Panc1 (cell line): Measurements from ENCODE around the gene FAM117B. TPM values are rescaled to one million over a fixed set of nuclear protein-coding genes. Genes with fewer than 3 reads are reported as not detected.

Source experiments
- ATAC-seq: fragments of 200-7000 bp; cut with Tn5 transposase; 2 replicates; pipeline ENCODE4 v1.9.1; 2020; ENCODE audit warnings: mild to moderate bottlenecking, moderate library complexity
- BruUV-seq: library from RNA; stranded (reverse); fragments of 400-500 nt; replicated peaks from 2 replicates; lab custom pipeline; 2021; lab: Mats Ljungman, UMichigan
- CTCF ChIA-PET: fragments of 300-600 bp; sonication (Branson Sonifier 250); formaldehyde crosslinking; loops from one replicate; lab custom pipeline; 2022; ENCODE audit warnings: antibody characterized with exemption; lab: Charles Lee
- POLR2A ChIA-PET: fragments of 300-600 bp; sonication (Branson Sonifier 250); formaldehyde crosslinking; loops from one replicate; lab custom pipeline; 2022; ENCODE audit warnings: antibody characterized with exemption; lab: Charles Lee
- DNase-seq: peaks from one replicate; pipeline ENCODE4 v3.0.0-alpha.2; 2010; ENCODE audit warnings: low read depth, low spot score
- H3K27ac ChIP-seq: 2 replicates; pipeline ENCODE4 v1.5.1; 2011; ENCODE audit warnings: mild to moderate bottlenecking, low read length, inconsistent platforms
- H3K27me3 ChIP-seq: fragments of 200-500 bp; sonication (Bioruptor generic); 2 replicates; pipeline ENCODE4 v1.6.0; 2014; ENCODE audit warnings: low read length, inconsistent platforms; ENCODE audit not compliant: control insufficient read depth, insufficient read depth
- H3K36me3 ChIP-seq: fragments of 200-500 bp; sonication (Bioruptor generic); 2 replicates; pipeline ENCODE4 v1.5.1; 2014; ENCODE audit warnings: inconsistent platforms, mild to moderate bottlenecking, low read length, moderate library complexity; ENCODE audit not compliant: control insufficient read depth, insufficient read depth
- H3K4me1 ChIP-seq: 2 replicates; pipeline ENCODE4 v1.5.1; 2011; ENCODE audit warnings: inconsistent platforms, mild to moderate bottlenecking, low read length, moderate library complexity; ENCODE audit not compliant: control insufficient read depth, insufficient read depth
- H3K4me3 ChIP-seq, 2 experiments: 2 replicates each; pipeline ENCODE4 v1.5.1; 2011 to 2012; ENCODE audit warnings: low read depth in 2 of 2, low read length in 2 of 2, mild to moderate bottlenecking in 2 of 2, inconsistent platforms in 1 of 2, moderate library complexity in 1 of 2
- H3K9me3 ChIP-seq: fragments of 200-500 bp; sonication (Bioruptor generic); 2 replicates; pipeline ENCODE4 v1.5.1; 2014; ENCODE audit warnings: low read depth, mild to moderate bottlenecking, inconsistent platforms, low read length, moderate library complexity; ENCODE audit not compliant: control insufficient read depth, insufficient read depth
- CTCF ChIP-seq: fragments of 450-650 bp; IDR thresholded peaks from 2 replicates; pipeline ENCODE4 v1.5.1; 2017; ENCODE audit warnings: mild to moderate bottlenecking
- POLR2AphosphoS5 ChIP-seq: IDR thresholded peaks from 2 replicates; pipeline ENCODE4 v1.6.1; 2012; ENCODE audit warnings: mild to moderate bottlenecking, low read depth, low read length, moderate library complexity
- REST ChIP-seq, 2 experiments: IDR thresholded peaks; 2 replicates each; pipeline ENCODE4 v1.6.1; 2011 to 2012; ENCODE audit warnings: low read depth in 2 of 2, control low read depth in 1 of 2, low read length in 1 of 2, mild to moderate bottlenecking in 1 of 2, moderate library complexity in 1 of 2; ENCODE audit not compliant: insufficient read depth in 1 of 2
- SIN3A ChIP-seq: IDR thresholded peaks from 2 replicates; pipeline ENCODE4 v1.6.1; 2012; ENCODE audit warnings: low read depth, mild to moderate bottlenecking, low read length, moderate library complexity, borderline replicate concordance; ENCODE audit not compliant: insufficient read depth
- TCF7L2 ChIP-seq: IDR thresholded peaks from 2 replicates; pipeline ENCODE4 v1.6.1; 2011; ENCODE audit warnings: mild to moderate bottlenecking, low read depth, low read length, inconsistent platforms
- in situ Hi-C: cut with HindIII; loops from 2 replicates; pipeline ENCODE4 v1.10.0; 2016; ENCODE audit warnings: low sequenced_read_pairs, low pct_unique_long_range_greater_than_20kb
- intact Hi-C: fragments of 100-400 bp; cut with micrococcal nuclease; formaldehyde crosslinking; loops from one replicate; pipeline ENCODE4 v1.10.0; 2022; ENCODE audit not compliant: unreplicated experiment
- total RNA-seq: library from RNA; stranded (reverse); gene quantifications from one replicate; pipeline ENCODE4 v1.2.1, GENCODE V29; 2021; ENCODE audit not compliant: unreplicated experiment

Gene FAM117B
- total RNA-seq, 1 experiment from 2014 or later = 7.8 TPM

GRCh38 chr2:202627042-202627441 lies 7.7 kb upstream of the FAM117B start:
- no TSS peak for BruUV-seq

GRCh38 chr2:202628646-202629198 lies 6.0 kb upstream of the FAM117B start:
- Histone ChIP-seq H3K9me3 (no peaks in the 10 kb centered on the region), H3K4me3 (no peak overlapping the region), H3K36me3 (no peaks in the 10 kb centered on the region), H3K4me1 (no peaks in the 10 kb centered on the region), H3K27me3 (no peaks in the 10 kb centered on the region), H3K27ac (no peak overlapping the region)
- TF ChIP-seq TCF7L2 (no peak), POLR2AphosphoS5 (no peak), REST (IDR thresholded peaks at IDR 0.05; ENCODE audit: insufficient read depth in 1 of 2, low read depth in 2 of 2, low read length in 1 of 2) (no peak), CTCF (no peak), SIN3A (no peak)
- ChIA-PET CTCF (interaction anchor here (0.5 kb wide), 1 partner anchor 209 kb away, joined by 3 read pairs; no protein-coding TSS in a partner anchor), POLR2A (no interaction called here)
- in situ Hi-C loops = no loop called here
- BruUV-seq = no TSS peak
- ATAC-seq (no peak), DNase-seq (no peak)
- intact Hi-C loops = no loop called here

More at GRCh38 chr2:202627042-202627441, 7.7 kb upstream of the FAM117B start:
- ATAC-seq (no peak), DNase-seq (no peak)
- no peak overlapping the region for H3K27ac ChIP-seq
- no peaks in the 10 kb centered on the region for H3K9me3 ChIP-seq
- CTCF ChIA-PET = no interaction called here
- intact Hi-C loops = no loop called here
- no peak for TF ChIP-seq CTCF
- no peak for TF ChIP-seq SIN3A
- TF ChIP-seq REST (IDR thresholded peaks at IDR 0.05; ENCODE audit: insufficient read depth in 1 of 2, low read depth in 2 of 2, low read length in 1 of 2) = no peak
- no peak for TF ChIP-seq TCF7L2
- no peak for TF ChIP-seq POLR2AphosphoS5
- H3K4me3 ChIP-seq = no peak overlapping the region
- no peaks in the 10 kb centered on the region for H3K36me3 ChIP-seq
- H3K4me1 ChIP-seq = no peaks in the 10 kb centered on the region
- in situ Hi-C loops = no loop called here
- POLR2A ChIA-PET = no interaction called here
- no peaks in the 10 kb centered on the region for H3K27me3 ChIP-seq
